ENCODE results near the gene TSPAN7. TPM values are rescaled to one million over a fixed set of nuclear protein-coding genes. Genes with fewer than 3 reads are reported as not detected.

The TSPAN7 gene
- total RNA-seq, 2 donors from 2014 or later, result 8.6 to 18.8 TPM

DNA sequence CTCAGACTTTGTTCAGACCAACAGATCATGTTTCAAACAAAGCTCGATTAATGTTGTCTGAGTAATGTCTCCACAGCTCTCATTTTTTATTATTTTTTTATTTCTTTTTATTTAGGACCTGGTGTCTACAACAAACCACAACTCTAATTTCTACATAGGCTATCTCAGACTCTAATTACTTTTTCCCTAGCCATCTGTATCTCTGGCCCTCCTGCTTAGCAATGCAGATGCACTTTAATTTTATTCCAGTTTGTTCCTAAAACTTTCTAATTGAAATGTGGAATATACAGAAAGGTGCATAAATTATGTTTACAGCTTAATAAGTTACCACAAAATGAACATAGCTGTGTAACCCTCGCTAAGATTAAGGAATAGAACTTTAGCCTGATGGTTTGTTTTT lies 120.8 kb downstream of the TSPAN7 start:
- no peak overlapping the region for H3K27ac ChIP-seq
- no peaks in the 10 kb centered on the region for H3K27me3 ChIP-seq
- no peak for ATAC-seq
- no peaks in the 10 kb centered on the region for H3K36me3 ChIP-seq (replicated peaks in 1 of 2; ENCODE audit: insufficient read depth in 1 of 2, low read depth in 2 of 2)
- H3K9me3 ChIP-seq, result no peaks in the 10 kb centered on the region
- TF ChIP-seq, protein P1, sequence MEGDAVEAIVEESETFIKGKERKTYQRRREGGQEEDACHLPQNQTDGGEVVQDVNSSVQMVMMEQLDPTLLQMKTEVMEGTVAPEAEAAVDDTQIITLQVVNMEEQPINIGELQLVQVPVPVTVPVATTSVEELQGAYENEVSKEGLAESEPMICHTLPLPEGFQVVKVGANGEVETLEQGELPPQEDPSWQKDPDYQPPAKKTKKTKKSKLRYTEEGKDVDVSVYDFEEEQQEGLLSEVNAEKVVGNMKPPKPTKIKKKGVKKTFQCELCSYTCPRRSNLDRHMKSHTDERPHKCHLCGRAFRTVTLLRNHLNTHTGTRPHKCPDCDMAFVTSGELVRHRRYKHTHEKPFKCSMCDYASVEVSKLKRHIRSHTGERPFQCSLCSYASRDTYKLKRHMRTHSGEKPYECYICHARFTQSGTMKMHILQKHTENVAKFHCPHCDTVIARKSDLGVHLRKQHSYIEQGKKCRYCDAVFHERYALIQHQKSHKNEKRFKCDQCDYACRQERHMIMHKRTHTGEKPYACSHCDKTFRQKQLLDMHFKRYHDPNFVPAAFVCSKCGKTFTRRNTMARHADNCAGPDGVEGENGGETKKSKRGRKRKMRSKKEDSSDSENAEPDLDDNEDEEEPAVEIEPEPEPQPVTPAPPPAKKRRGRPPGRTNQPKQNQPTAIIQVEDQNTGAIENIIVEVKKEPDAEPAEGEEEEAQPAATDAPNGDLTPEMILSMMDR (IDR thresholded peaks at IDR 0.05), result no peak
- no peak for TF ChIP-seq POLR2A (IDR thresholded peaks at IDR 0.05)
- DNase-seq, result no peak
- 28 to 41% methylated on average over 2 of the region's 2 CpGs for WGBS, 2 donors
- intact Hi-C loops (cut with DNase I), result no loop called here
- no peak overlapping the region for H3K4me3 ChIP-seq
- H3K4me1 ChIP-seq, result no peaks in the 10 kb centered on the region

DNA sequence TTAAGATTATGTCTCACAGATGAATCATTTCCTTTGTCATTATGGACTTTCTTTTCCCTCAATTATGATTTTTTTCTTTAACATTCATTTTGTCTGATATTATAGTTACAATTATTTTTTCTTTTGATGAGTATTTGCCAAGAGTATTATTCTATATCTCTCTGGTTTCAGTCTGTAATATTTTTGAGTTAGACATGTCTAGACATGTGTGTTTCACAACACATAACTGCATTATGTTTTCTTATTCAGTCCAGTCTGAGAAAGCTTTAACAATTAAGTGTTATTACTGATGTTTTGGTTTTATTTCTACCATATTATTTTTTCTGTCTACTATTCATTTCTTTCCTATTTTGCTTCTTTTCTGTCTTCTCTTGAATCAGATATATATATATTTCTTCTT lies 131.6 kb downstream of the TSPAN7 start:
- Histone ChIP-seq H3K27ac (no peak overlapping the region), H3K9me3 (no peaks in the 10 kb centered on the region), H3K4me3 (no peak overlapping the region), H3K27me3 (no peaks in the 10 kb centered on the region), H3K36me3 (replicated peaks in 1 of 2; ENCODE audit: insufficient read depth in 1 of 2, low read depth in 2 of 2) (no peaks in the 10 kb centered on the region), H3K4me1 (no peaks in the 10 kb centered on the region)
- intact Hi-C loops (cut with DNase I), result no loop called here
- TF ChIP-seq, protein P1 (IDR thresholded peaks at IDR 0.05), result no peak
- TF ChIP-seq POLR2A (IDR thresholded peaks at IDR 0.05), result no peak
- ATAC-seq, result no peak
- DNase-seq, result no peak

DNA sequence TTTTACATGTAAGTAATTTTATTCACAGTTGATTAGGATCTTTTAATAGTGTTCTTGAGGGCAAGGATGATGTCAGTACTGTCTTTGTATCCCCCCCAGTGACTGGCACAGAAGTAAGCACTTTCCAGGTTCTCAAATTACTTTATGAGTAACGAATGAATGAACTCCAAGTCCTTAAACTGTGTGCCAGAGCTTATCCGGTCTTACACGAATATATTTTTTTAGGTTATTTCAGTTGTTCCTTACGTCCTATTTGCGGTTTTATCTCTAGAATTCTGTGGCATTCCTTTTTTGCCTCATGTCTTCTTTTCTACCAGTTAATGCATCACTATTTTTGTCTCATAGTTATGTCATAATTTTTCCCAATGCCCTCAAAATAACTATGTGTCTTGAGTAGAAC lies 133.1 kb downstream of the TSPAN7 start:
- Histone ChIP-seq H3K4me3 (no peak overlapping the region), H3K27ac (no peak overlapping the region), H3K36me3 (replicated peaks in 1 of 2; ENCODE audit: insufficient read depth in 1 of 2, low read depth in 2 of 2) (no peaks in the 10 kb centered on the region), H3K9me3 (no peaks in the 10 kb centered on the region), H3K4me1 (no peaks in the 10 kb centered on the region), H3K27me3 (no peaks in the 10 kb centered on the region)
- 83 to 86% methylated on average over 5 of the region's 5 CpGs for WGBS, 2 donors
- ATAC-seq (no peak), DNase-seq (no peak)
- intact Hi-C loops (cut with DNase I), result no loop called here
- TF ChIP-seq, protein P1 (IDR thresholded peaks at IDR 0.05), result no peak

DNA sequence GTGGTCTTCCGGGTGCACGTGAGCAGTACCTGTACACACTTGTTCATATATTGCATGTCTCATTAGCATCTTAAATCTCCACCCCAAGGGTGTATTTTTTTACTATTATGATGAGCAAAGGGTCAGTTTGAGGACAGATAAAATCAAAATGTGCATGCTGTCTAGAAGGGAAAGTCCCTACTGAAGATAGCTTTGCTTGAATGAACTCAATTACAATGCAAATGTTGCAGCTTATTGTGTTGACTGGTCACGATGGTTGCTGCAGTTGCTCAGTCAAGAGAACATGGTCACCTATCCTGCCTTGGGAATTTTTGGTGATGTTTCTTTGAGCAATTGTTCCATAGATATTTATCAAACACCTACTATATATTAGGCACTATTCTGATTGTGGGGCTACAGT lies 136.1 kb downstream of the TSPAN7 start:
- ATAC-seq, result no peak
- no peak for DNase-seq
- no peaks in the 10 kb centered on the region for H3K4me1 ChIP-seq
- no peak for TF ChIP-seq POLR2A (IDR thresholded peaks at IDR 0.05)
- TF ChIP-seq, protein P1 (IDR thresholded peaks at IDR 0.05), result no peak
- H3K9me3 ChIP-seq, result no peaks in the 10 kb centered on the region
- intact Hi-C loops (cut with DNase I), result no loop called here
- no peak overlapping the region for H3K4me3 ChIP-seq
- no peak overlapping the region for H3K27ac ChIP-seq
- H3K27me3 ChIP-seq, result no peaks in the 10 kb centered on the region
- H3K36me3 ChIP-seq (replicated peaks in 1 of 2; ENCODE audit: insufficient read depth in 1 of 2, low read depth in 2 of 2), result no peaks in the 10 kb centered on the region
- 66 to 89% methylated on average over 3 of the region's 3 CpGs for WGBS, 2 donors

- no peaks in the 10 kb centered on the region for H3K36me3 ChIP-seq (replicated peaks in 1 of 2; ENCODE audit: insufficient read depth in 1 of 2, low read depth in 2 of 2)
- no peaks in the 10 kb centered on the region for H3K4me1 ChIP-seq
- H3K27me3 ChIP-seq, result no peaks in the 10 kb centered on the region
- TF ChIP-seq, protein P1 (IDR thresholded peaks at IDR 0.05), result no peak
- no peak for TF ChIP-seq POLR2A (IDR thresholded peaks at IDR 0.05)
- DNase-seq (no peak), ATAC-seq (no peak)
- H3K4me3 ChIP-seq, result no peak overlapping the region
- H3K9me3 ChIP-seq, result no peaks in the 10 kb centered on the region
- intact Hi-C loops (cut with DNase I), result no loop called here
- no peak overlapping the region for H3K27ac ChIP-seq
- WGBS, 2 donors, result 73 to 82% methylated on average over 3 of the region's 3 CpGs
Observed at GRCh38 chrX:38699121-38699520, 137.8 kb downstream of the TSPAN7 start.
